Karpas-422 (cell line): ENCODE data around the gene OXSR1. TPM values are rescaled to one million over a fixed set of nuclear protein-coding genes. Genes with fewer than 3 reads are reported as not detected.

Source experiments
- DNase-seq: peaks from one replicate; pipeline ENCODE4 v3.0.0-alpha.2; 2015
- H2AFZ ChIP-seq: fragments of 200-600 bp; sonication (generic); 2 replicates; pipeline ENCODE4 v1.6.1; 2014; ENCODE audit warnings: antibody characterized with exemption, low read length, mixed read lengths
- H3K27ac ChIP-seq: fragments of 200-600 bp; sonication (generic); 2 replicates; pipeline ENCODE4 v1.5.1; 2014; ENCODE audit warnings: mild to moderate bottlenecking, low read length, moderate library complexity
- H3K27me3 ChIP-seq: fragments of 200-600 bp; sonication (generic); 2 replicates; pipeline ENCODE4 v1.6.1; 2014; ENCODE audit warnings: low read length, mixed read lengths
- H3K36me3 ChIP-seq: fragments of 200-600 bp; sonication (generic); 2 replicates; pipeline ENCODE4 v1.6.1; 2014; ENCODE audit warnings: low read length, mixed read lengths; ENCODE audit not compliant: insufficient read depth
- H3K4me1 ChIP-seq: fragments of 200-600 bp; sonication (generic); 2 replicates; pipeline ENCODE4 v1.6.1; 2014; ENCODE audit warnings: mild to moderate bottlenecking, low read length, mixed read lengths
- H3K4me2 ChIP-seq: fragments of 200-600 bp; sonication (generic); 2 replicates; pipeline ENCODE4 v1.6.1; 2014; ENCODE audit warnings: low read length, low read depth, mild to moderate bottlenecking; ENCODE audit not compliant: poor library complexity, severe bottlenecking
- H3K4me3 ChIP-seq: fragments of 200-600 bp; sonication (generic); 2 replicates; pipeline ENCODE4 v1.5.1; 2014; ENCODE audit warnings: mild to moderate bottlenecking, antibody characterized with exemption, low read length, mixed read lengths
- H3K79me2 ChIP-seq: fragments of 200-600 bp; sonication (generic); 2 replicates; pipeline ENCODE4 v1.6.1; 2014; ENCODE audit warnings: mild to moderate bottlenecking, low read length, mixed read lengths
- H3K9ac ChIP-seq: fragments of 200-600 bp; sonication (generic); 2 replicates; pipeline ENCODE4 v1.6.0; 2014; ENCODE audit warnings: low read length
- H3K9me2 ChIP-seq: fragments of 200-600 bp; sonication (generic), shearing (Covaris generic); replicated peaks from 2 replicates; pipeline ENCODE4 v1.6.0; 2014; ENCODE audit warnings: mild to moderate bottlenecking, low read length, moderate library complexity; ENCODE audit not compliant: insufficient read depth
- H3K9me3 ChIP-seq: fragments of 300-700, 200-600 bp; sonication (generic); 2 replicates; pipeline ENCODE4 v1.6.1; 2014; ENCODE audit warnings: low read length, mixed read lengths
- H4K20me1 ChIP-seq: fragments of 200-600 bp; sonication (generic); 2 replicates; pipeline ENCODE4 v1.6.1; 2014; ENCODE audit warnings: mild to moderate bottlenecking, antibody characterized with exemption, low read length, low read depth; ENCODE audit not compliant: insufficient read depth
- total RNA-seq: library from RNA; depleted of rRNA; stranded (reverse); fragments of >200 nt; shearing (Covaris generic); gene quantifications from 2 replicates; pipeline ENCODE4 v1.2.3, GENCODE V29; 2014; ENCODE audit warnings: low replicate concordance; rRNA removed

The OXSR1 gene
- 42.7 and 55.3 TPM in 2 replicates for total RNA-seq

DNA sequence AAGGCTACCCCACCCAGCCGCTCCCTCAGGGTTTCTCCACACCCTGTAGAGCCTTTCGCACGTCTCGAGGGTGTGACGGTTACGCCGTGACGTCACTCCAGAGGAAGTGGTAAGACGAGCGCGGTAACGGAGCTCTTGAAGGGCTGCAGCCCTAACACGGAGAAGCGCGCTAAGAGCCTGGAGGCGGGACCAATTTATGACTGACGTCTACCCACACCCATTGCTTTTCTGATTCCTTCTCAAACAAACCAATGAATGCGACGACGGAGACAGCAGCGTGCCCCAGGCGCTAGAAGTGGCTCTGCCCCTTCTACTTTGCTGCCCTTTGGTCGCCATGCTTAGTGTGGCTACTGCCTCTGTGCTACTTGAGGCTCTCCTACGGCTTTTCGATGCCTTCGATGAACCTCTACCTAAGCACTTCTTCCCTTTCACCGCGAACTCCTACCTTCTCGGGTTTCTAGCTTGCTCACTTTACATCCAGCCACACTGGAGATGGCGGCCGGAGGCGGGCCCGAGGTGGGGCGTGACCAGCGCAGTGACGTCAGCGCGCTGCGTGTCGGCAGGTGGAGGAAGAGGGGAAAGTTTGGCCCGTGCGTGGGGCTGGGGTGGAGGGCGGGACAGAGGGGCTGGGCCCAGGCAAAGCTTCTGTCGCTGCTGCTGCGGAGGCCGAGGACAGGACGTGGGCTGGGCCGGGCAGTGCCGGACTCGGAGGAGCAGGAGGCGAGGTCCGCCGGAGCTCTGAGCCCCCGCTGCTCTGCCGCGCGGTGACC is at the start of gene OXSR1:
Gene OXSR1 (plus strand): TSS at position 586 of the 770 bp plus-strand sequence. CDS start 340 bp downstream, outside the sequence.
- Histone ChIP-seq H3K79me2 (peaks cover 47% of the 10 kb centered on the region), H3K9me2 (no peaks in the 10 kb centered on the region), H3K4me1 (peaks cover 37% of the 10 kb centered on the region), H3K9ac (peak within 1 kb of the TSS; percentile 92), H2AFZ (peak within 1 kb of the TSS; percentile 77; the same call in 1 of the 2 replicates), H3K4me2 (peak within 1 kb of the TSS; percentile 68), H3K27ac (peak within 1 kb of the TSS; percentile 79), H3K9me3 (no peaks in the 10 kb centered on the region), H3K27me3 (no peaks in the 10 kb centered on the region), H3K4me3 (peak within 1 kb of the TSS; percentile 89), H4K20me1 (peaks cover 3% of the 10 kb centered on the region; the same call in 1 of the 2 replicates), H3K36me3 (peaks cover 4% of the 10 kb centered on the region; the same call in 1 of the 2 replicates)
- peak; percentile 100 for DNase-seq

DNA sequence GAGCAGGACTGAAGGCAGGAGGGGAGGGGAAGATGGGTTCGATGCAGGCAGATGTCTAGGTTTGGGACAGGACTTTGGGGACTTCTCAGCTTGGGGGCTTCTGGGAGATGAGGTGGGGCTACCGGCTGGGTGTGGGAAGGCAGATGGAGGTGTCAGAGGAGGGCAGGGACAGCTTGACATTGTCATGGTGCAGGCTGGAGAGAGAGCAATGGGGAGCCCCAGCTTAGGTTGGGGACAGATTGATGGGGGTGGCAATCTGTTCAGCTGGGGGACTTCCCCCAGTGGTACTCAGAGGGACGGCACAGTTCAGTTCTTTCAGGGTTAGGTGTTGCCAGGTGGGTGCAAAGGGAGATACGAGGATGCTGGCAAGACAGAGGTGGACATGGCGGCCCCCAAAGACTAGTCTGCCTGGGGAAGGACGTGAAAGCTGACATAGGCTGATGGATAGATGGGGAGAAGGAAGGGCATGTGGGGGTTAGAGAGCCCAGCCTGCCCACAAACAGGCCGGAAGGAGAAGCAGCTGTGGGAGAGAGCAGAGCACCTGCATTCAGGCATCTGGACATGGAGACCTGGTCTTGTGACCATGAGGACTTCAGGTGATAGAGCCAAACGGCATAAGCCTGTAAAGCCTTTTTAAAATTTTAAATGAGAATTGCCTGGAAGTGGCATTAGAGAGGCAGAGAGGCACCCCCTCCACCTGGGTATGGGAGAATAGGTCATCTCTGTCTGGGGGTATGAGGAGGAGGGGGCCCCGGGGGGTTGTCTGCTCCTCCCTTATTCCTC is 49.5 kb upstream of the OXSR1 start:
- Histone ChIP-seq H3K36me3 (no peaks in the 10 kb centered on the region), H3K4me3 (no peak overlapping the region), H4K20me1 (no peaks in the 10 kb centered on the region), H3K9me2 (no peaks in the 10 kb centered on the region), H3K27me3 (no peaks in the 10 kb centered on the region), H3K9ac (no peak overlapping the region), H3K4me1 (no peaks in the 10 kb centered on the region), H3K4me2 (no peak overlapping the region), H3K79me2 (no peaks in the 10 kb centered on the region), H2AFZ (no peak overlapping the region), H3K9me3 (no peaks in the 10 kb centered on the region), H3K27ac (no peak overlapping the region)
- no peak for DNase-seq

DNA sequence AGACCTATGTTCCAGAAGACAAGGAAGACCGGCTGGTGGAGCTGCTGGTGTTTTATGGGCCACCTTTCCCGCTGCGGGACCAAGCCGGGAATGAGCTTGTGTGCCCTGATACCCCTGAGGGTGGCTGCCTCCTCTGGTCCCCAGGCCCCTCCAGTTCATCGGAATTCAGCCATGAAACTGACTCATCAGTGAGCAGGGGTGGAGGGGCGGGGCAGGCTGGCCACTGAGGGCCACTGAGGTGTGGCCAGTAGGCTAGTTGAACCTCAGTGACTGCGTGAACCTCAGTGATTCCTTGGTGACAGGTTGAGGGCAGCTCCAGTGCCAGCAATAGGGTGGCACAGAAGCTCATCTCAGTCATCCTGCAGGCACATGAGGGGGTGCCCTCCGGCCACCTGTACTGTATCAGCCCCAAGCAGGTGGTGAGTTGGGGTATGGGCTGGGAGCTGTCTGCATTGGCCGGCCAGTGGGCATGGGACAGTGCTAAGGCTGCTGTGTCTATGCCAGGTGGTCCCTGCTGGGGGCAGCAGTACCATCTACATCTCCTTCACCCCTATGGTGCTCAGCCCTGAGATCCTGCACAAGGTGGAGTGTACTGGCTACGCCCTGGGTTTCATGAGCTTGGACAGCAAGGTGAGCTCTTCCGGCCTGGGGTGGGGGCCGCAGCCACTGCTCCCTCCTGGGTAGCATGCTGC is 48.7 kb upstream of the OXSR1 start:
- H2AFZ ChIP-seq: no peak overlapping the region
- no peaks in the 10 kb centered on the region for H4K20me1 ChIP-seq
- no peaks in the 10 kb centered on the region for H3K27me3 ChIP-seq
- H3K4me2 ChIP-seq: no peak overlapping the region
- no peak overlapping the region for H3K27ac ChIP-seq
- H3K4me3 ChIP-seq: no peak overlapping the region
- H3K79me2 ChIP-seq: no peaks in the 10 kb centered on the region
- H3K9me3 ChIP-seq: no peaks in the 10 kb centered on the region
- no peaks in the 10 kb centered on the region for H3K9me2 ChIP-seq
- no peaks in the 10 kb centered on the region for H3K36me3 ChIP-seq
- no peaks in the 10 kb centered on the region for H3K4me1 ChIP-seq
- no peak overlapping the region for H3K9ac ChIP-seq
- no peak for DNase-seq

DNA sequence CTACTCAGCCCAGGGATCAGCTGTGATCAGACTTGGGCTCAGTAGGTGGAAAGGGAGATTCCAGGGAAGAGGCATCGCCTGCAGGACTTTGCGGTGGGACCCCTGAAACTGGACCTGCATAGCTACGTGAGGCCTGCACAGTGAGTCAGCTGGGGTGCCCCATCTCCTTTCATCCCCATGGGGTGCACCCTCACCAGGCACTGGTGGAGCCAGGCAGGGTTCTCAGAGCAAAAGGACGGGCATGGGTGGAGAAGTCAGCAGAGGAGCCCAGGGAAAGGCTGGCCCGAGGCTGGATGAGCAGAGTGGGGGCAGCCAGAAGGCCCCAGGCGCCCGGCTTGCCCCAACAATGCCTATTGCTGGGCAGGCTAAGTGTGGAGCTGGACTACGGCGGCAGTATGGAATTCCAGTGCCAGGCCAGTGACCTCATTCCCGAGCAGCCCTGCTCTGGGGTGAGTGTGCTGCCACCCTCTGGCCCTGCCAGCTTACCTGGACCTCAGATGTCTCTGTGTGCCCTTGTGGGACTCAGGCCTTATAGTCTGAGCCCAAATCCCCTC is 48.1 kb upstream of the OXSR1 start:
- H3K9ac ChIP-seq: no peak overlapping the region
- no peaks in the 10 kb centered on the region for H3K9me2 ChIP-seq
- no peak overlapping the region for H3K4me3 ChIP-seq
- DNase-seq: no peak
- no peaks in the 10 kb centered on the region for H3K9me3 ChIP-seq
- no peak overlapping the region for H2AFZ ChIP-seq
- no peaks in the 10 kb centered on the region for H3K27me3 ChIP-seq
- no peaks in the 10 kb centered on the region for H3K4me1 ChIP-seq
- H3K4me2 ChIP-seq: no peak overlapping the region
- no peaks in the 10 kb centered on the region for H3K79me2 ChIP-seq
- H3K36me3 ChIP-seq: no peaks in the 10 kb centered on the region
- H3K27ac ChIP-seq: no peak overlapping the region
- no peaks in the 10 kb centered on the region for H4K20me1 ChIP-seq

DNA sequence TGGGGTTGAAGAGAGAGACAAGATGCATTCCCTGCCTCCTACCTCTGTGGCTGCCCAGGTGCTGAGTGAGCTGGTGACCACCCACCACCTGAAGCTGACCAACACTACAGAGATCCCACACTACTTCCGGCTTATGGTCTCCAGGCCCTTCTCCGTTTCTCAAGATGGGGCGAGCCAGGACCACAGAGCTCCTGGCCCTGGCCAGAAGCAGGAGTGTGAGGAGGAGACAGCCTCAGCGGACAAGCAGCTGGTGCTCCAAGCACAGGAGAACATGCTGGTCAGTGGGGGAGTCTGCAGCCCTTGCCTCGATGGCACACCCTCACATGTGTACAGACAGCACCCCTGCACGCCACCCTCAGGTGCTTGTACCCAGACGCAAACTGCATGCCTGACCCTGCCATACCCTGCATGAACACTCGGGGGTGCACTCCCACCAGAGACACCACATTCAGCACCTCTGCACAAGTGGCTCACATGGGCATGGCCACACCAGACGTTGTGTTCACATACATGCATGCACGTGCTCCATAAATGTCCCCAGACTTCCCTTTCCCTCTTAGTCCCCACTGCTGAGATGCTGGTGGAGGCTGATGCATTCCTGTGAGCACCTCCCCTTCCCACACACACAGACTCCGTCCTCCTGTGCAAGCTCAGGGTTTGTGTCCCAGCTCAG is 47.5 kb upstream of the OXSR1 start:
- Histone ChIP-seq H3K36me3 (peaks cover 2% of the 10 kb centered on the region), H4K20me1 (no peaks in the 10 kb centered on the region), H3K27me3 (no peaks in the 10 kb centered on the region)

DNA sequence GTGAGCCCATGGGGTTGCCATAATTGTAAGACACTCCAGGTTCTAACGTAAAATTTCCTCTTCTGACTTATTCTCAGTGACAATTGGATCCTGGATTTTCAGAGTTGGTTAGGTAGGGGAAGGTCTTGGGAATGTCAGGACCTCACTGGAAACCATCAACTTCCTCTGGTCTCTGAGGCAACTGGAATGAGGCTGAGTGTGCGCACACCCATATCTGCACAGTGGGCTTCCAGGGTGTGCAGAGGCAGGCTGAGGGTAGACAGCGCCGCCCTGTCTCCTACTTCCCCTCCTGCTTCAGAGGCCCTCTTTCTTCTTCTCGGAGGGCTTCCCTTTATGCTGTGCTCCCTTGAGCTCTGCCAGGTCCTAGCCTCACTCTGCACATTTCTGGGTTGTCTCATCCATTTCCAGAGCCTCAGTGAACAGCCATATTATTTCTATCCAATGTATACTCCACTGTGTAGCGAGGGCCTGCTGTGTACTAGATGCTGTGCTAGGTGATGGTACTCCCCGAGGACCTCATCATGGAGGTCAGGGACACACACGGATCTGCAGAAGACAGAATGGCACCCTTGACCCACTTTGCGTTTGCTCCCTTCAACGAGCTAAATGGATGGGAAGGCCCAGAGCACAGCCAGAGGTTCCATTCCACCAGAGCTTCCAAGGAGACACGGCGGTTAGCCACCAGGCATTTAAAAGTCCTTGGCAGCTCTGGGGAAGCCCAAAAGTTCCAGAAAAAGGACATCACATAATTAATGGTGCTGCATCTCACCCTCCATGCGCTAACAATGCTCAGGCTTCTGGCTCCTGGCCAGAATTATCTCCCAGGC is 46.7 kb upstream of the OXSR1 start:
- DNase-seq: no peak
- Histone ChIP-seq H4K20me1 (no peaks in the 10 kb centered on the region), H3K27ac (no peak overlapping the region), H3K27me3 (no peaks in the 10 kb centered on the region), H3K4me3 (no peak overlapping the region), H3K4me2 (no peak overlapping the region), H3K9me2 (no peaks in the 10 kb centered on the region), H3K79me2 (no peaks in the 10 kb centered on the region), H3K9me3 (no peaks in the 10 kb centered on the region), H3K4me1 (no peaks in the 10 kb centered on the region), H2AFZ (no peak overlapping the region), H3K36me3 (peaks cover 7% of the 10 kb centered on the region), H3K9ac (no peak overlapping the region)

More for the DNA sequence above, 47.5 kb upstream of the OXSR1 start:
- no peak overlapping the region for H3K4me2 ChIP-seq
- no peak overlapping the region for H3K9ac ChIP-seq
- peak; percentile 93 for DNase-seq
- no peak overlapping the region for H2AFZ ChIP-seq
- no peak overlapping the region for H3K27ac ChIP-seq
- no peaks in the 10 kb centered on the region for H3K4me1 ChIP-seq
- H3K4me3 ChIP-seq: no peak overlapping the region
- H3K79me2 ChIP-seq: no peaks in the 10 kb centered on the region
- H3K9me3 ChIP-seq: no peaks in the 10 kb centered on the region
- no peaks in the 10 kb centered on the region for H3K9me2 ChIP-seq

DNA sequence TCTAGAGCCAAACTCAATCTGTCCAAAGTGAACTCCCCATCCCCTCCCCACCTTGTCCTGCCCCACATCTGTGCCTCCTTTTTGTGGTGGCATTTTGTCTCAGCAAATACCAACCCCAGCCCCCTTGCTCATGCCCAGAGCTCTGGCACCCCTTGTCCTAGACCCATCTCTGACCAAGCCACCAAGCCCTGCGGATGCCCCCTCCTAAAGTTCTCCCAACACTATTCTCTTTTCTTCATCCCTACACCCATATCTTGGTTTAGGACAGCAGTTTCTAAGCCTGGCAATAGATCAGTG is 46.1 kb upstream of the OXSR1 start:
- no peak overlapping the region for H2AFZ ChIP-seq
- no peaks in the 10 kb centered on the region for H3K27me3 ChIP-seq
- no peaks in the 10 kb centered on the region for H3K9me3 ChIP-seq
- H3K9me2 ChIP-seq: no peaks in the 10 kb centered on the region
- H3K79me2 ChIP-seq: no peaks in the 10 kb centered on the region
- no peaks in the 10 kb centered on the region for H4K20me1 ChIP-seq
- no peaks in the 10 kb centered on the region for H3K4me1 ChIP-seq
- H3K4me3 ChIP-seq: no peak overlapping the region
- no peak overlapping the region for H3K27ac ChIP-seq
- H3K4me2 ChIP-seq: no peak overlapping the region
- DNase-seq: no peak
- no peak overlapping the region for H3K9ac ChIP-seq
- H3K36me3 ChIP-seq: peaks cover 10% of the 10 kb centered on the region
